Effector memory CD8-positive, alpha-beta T cell (primary cell): Measurements from ENCODE around the gene KRT7.
A peak's percentile ranks its signal among the peaks of the same experiment; 100 is the strongest.
"Not testable (repeated sequence)": the region's sequence is repeated elsewhere in the genome, so short reads cannot be mapped to it uniquely, and the experiment has no call there.

Experiments used
- ATAC-seq: fragments of 150-1000 bp; cut with Tn5 transposase; replicated peaks from 2 replicates; pipeline ENCODE4 v1.10.0; 2021; ENCODE audit warnings: mild to moderate bottlenecking, moderate library complexity
- DNase-seq, 3 experiments: peaks; one replicate each; pipeline ENCODE4 v3.0.0; 2021
- H3K27ac Mint-ChIP-seq, 2 donors: one replicate each; pipeline ENCODE4 v1.8.0; 2022; ENCODE audit warnings: mild to moderate bottlenecking in 2 of 2, mixed read lengths in 2 of 2, moderate library complexity in 2 of 2
- H3K27me3 Mint-ChIP-seq, 2 donors: one replicate each; pipeline ENCODE4 v1.8.0; 2022; ENCODE audit warnings: mixed read lengths in 2 of 2
- H3K36me3 Mint-ChIP-seq: one replicate; pipeline ENCODE4 v1.8.0; 2022; ENCODE audit warnings: mild to moderate bottlenecking, moderate library complexity, mixed read lengths; ENCODE audit not compliant: insufficient read depth
- H3K4me1 Mint-ChIP-seq, 2 donors: one replicate each; pipeline ENCODE4 v1.8.0; 2022; ENCODE audit warnings: low read depth in 2 of 2, mixed read lengths in 2 of 2
- H3K4me3 Mint-ChIP-seq, 2 donors: one replicate each; pipeline ENCODE4 v1.8.0; 2022; ENCODE audit warnings: mild to moderate bottlenecking in 2 of 2, mixed read lengths in 2 of 2, moderate library complexity in 2 of 2
- H3K9me3 Mint-ChIP-seq, 2 donors: one replicate each; pipeline ENCODE4 v1.8.0; 2022; ENCODE audit warnings: mixed read lengths in 2 of 2

KRT7 gene

DNA sequence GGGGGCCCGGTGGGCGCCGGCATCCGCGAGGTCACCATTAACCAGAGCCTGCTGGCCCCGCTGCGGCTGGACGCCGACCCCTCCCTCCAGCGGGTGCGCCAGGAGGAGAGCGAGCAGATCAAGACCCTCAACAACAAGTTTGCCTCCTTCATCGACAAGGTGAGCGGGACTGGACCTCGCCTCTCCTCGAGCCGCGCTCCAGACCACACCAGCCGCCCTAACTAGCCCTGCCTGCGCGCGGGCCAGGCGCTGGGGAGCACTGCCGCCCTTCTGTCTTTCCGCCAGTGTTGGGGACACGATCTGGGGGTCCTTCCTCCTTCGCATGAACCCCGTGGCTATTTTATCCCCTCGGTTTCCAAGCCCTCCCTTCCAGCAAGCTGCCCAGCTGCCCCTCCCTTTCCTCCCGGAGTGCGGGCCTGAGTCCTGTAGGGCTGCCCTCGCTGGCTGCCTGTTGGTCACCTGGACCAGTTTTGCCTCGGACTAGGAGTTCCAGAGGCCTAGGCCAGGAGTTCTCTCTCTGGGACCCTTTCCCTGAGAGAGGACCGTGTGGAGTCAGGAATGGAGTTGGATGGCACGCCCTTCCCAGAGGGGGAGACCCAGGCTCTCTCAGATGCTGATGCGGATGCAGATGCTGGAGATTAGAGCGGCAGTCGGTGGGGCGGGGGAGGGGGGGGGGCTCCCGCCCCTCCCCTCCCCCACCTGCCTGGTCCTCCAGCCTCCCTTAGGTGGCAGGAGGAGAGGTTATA lies 592 bp downstream of the KRT7 start:
- peaks cover 0 to 3% of the 10 kb centered on the region in 2 donors for H3K4me1 Mint-ChIP-seq
- no peak overlapping the region for H3K27ac Mint-ChIP-seq
- H3K27me3 Mint-ChIP-seq: peaks cover 58 to 74% of the 10 kb centered on the region in 2 donors
- no peaks in the 10 kb centered on the region for H3K9me3 Mint-ChIP-seq
- ATAC-seq (no peak), DNase-seq (no peak)
- no peaks in the 10 kb centered on the region for H3K36me3 Mint-ChIP-seq
- H3K4me3 Mint-ChIP-seq: no peak overlapping the region

DNA sequence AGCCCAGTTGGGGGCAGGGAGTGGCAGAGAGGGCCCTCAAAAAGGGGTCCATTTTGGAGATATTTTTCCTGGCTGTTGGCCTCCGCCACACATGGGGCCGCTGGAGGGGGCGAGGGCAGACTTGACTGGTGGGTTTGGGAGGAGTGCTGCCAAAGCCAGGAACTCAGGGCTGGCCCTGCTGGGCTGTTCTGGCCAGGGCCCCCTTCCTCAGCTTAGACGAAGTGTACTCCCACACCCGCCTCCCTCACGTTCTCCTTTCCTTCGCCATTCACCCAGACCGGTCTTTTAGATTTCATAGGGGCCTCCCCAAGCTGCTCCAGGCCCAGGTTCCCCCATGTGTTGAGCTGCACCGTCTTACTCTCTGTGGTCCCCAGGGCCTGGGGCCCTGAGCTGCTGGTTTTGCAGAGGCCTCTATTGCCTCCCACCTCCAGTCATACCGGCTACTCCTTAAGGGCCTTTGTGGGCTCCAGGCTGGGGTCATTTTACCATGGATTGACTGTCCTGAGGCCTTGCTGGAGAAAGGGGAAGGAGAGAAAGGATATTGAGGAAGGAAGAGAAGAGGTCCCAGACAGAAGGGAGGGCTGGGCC lies 1.3 kb downstream of the KRT7 start:
- peaks cover 53 to 74% of the 10 kb centered on the region in 2 donors for H3K27me3 Mint-ChIP-seq
- H3K27ac Mint-ChIP-seq: no peak overlapping the region
- DNase-seq (no peak), ATAC-seq (no peak)
- no peak overlapping the region for H3K4me3 Mint-ChIP-seq
- no peaks in the 10 kb centered on the region for H3K9me3 Mint-ChIP-seq
- H3K4me1 Mint-ChIP-seq: peaks cover 0 to 3% of the 10 kb centered on the region in 2 donors
- H3K36me3 Mint-ChIP-seq: no peaks in the 10 kb centered on the region

DNA sequence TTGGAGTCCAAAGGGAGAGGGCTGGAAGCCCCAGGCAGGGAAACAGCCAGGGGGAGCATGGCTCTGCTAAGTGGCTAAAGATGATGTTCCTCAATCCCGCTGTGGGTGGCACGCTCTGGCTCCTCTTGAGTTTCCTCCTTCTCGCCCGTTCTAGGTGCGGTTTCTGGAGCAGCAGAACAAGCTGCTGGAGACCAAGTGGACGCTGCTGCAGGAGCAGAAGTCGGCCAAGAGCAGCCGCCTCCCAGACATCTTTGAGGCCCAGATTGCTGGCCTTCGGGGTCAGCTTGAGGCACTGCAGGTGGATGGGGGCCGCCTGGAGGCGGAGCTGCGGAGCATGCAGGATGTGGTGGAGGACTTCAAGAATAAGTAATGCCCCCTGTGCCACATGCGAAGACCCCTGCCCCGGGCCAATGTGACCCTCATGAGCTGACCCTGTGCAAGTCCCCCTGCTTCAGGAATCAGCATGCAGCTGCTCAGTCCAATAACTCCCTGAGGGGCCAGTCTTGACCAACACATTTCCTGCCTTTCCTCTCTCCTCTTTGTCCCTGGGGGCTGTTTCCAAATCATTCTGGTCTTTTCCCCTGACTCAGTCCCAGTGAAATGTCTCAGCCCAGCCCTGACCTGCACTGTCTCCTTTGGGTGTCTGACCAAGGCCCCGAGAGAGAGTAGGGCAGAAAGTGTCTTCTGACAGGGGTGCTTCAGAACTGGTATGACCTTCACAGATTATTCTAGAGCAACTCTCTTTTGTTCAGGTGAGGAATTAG lies 2.1 kb downstream of the KRT7 start:
- Mint-ChIP-seq H3K27me3 (peaks cover 45 to 71% of the 10 kb centered on the region in 2 donors), H3K9me3 (no peaks in the 10 kb centered on the region), H3K4me3 (no peak overlapping the region), H3K4me1 (peaks cover 0 to 3% of the 10 kb centered on the region in 2 donors), H3K36me3 (no peaks in the 10 kb centered on the region), H3K27ac (no peak overlapping the region)
- no peak for DNase-seq
- ATAC-seq: no peak

DNA sequence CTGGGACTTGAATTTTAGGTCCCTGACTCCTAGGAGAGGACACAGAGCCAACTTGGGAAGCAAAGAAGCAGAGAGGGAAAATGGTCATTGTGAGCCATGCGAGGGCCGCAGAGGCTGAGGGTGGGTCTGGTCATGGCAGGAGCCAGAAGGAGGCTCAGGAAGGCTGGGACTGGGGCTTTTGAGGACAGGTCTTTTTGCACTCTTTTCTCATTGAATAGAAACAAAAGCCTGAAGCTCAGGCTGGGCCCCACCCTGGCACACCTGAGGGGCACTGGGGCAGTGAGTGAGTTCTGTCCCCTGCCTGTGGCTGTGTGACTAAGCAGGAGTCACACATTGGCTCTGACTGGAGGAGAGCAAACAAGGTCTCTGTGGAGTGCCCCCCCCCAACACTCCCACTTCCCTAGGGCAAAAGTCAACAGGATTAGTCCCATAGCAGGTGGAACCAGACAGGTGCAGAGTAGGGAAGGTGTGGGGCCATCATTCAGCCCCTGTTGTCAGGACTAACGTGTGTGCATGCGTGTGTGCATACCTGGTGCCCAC lies 2.8 kb downstream of the KRT7 start:
- peaks cover 38 to 64% of the 10 kb centered on the region in 2 donors for H3K27me3 Mint-ChIP-seq
- no peak for DNase-seq

DNA sequence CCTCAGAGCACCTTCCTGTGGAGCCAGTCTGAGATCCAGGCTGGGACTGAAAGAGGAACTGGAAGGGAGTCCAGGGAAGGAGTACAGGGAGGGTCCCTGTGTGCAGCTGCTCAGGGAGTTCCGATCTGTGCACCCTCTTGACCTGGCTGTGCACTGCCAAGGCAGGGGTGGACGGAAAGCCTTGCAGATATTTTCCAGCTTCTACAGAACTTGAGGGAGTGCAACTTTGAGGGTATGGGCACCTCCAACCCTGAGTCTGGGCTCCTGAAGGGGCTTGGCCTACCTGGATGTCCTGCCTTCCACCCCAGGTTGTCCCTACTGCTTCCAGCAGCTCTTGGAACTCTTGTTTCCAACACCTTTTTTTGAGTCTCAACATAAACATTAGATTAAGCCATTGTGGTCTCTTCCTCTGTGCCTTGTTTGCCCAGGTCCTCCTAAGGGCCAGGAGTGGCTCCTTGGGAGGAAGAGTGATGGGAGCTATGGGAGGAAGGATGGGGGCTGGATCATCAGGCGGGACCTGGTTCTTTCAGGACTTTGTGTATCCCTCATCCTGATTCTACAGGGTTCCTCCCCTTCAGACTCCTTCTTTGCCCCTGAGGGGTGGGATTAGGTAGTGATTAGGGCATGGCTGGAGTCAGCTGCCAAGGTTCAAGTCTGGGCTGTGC lies 3.5 kb downstream of the KRT7 start:
- peaks cover 31 to 64% of the 10 kb centered on the region in 2 donors for H3K27me3 Mint-ChIP-seq
- no peak overlapping the region for H3K4me3 Mint-ChIP-seq
- H3K27ac Mint-ChIP-seq: no peak overlapping the region
- H3K9me3 Mint-ChIP-seq: no peaks in the 10 kb centered on the region
- ATAC-seq: no peak
- peaks cover 0 to 3% of the 10 kb centered on the region in 2 donors for H3K4me1 Mint-ChIP-seq
- DNase-seq: no peak
- H3K36me3 Mint-ChIP-seq: no peaks in the 10 kb centered on the region

More for the DNA sequence above, 2.8 kb downstream of the KRT7 start:
- H3K4me1 Mint-ChIP-seq: peaks cover 0 to 3% of the 10 kb centered on the region in 2 donors
- H3K4me3 Mint-ChIP-seq: no peak overlapping the region
- H3K9me3 Mint-ChIP-seq: no peaks in the 10 kb centered on the region
- no peak overlapping the region for H3K27ac Mint-ChIP-seq
- ATAC-seq: no peak
- H3K36me3 Mint-ChIP-seq: no peaks in the 10 kb centered on the region

DNA sequence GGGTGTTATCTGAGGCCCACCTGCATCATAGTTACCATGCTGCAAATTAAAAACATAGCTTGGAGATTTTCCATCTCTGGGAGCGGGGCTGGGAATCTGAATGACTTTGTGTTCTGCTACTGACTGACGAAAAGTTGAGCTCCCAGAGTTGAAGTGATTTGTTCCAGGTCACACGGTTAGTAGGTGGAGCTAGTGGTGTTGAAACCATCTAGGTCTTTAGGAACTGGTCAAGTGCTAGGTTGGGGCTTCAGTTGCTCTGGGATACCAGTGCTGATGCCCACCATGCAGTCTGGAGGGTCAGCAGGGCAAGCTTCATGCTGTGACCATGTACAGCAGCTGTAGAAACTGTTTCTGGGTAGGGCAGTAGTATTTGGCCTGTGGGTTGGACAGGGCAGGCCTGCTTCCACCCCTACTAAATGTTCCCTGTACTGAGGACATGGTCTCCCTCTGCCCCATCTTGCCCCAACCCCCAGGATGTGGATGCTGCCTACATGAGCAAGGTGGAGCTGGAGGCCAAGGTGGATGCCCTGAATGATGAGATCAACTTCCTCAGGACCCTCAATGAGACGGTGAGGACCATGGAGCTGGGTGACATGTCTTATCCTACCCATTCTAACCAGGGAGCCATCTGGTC lies 5.3 kb downstream of the KRT7 start:
- no peak overlapping the region for H3K27ac Mint-ChIP-seq
- DNase-seq: no peak
- H3K27me3 Mint-ChIP-seq: peaks cover 20 to 57% of the 10 kb centered on the region in 2 donors
- H3K36me3 Mint-ChIP-seq: no peaks in the 10 kb centered on the region
- H3K4me1 Mint-ChIP-seq: peaks cover under 1 to 3% of the 10 kb centered on the region in 2 donors
- H3K9me3 Mint-ChIP-seq: no peaks in the 10 kb centered on the region
- no peak for ATAC-seq
- no peak overlapping the region for H3K4me3 Mint-ChIP-seq

DNA sequence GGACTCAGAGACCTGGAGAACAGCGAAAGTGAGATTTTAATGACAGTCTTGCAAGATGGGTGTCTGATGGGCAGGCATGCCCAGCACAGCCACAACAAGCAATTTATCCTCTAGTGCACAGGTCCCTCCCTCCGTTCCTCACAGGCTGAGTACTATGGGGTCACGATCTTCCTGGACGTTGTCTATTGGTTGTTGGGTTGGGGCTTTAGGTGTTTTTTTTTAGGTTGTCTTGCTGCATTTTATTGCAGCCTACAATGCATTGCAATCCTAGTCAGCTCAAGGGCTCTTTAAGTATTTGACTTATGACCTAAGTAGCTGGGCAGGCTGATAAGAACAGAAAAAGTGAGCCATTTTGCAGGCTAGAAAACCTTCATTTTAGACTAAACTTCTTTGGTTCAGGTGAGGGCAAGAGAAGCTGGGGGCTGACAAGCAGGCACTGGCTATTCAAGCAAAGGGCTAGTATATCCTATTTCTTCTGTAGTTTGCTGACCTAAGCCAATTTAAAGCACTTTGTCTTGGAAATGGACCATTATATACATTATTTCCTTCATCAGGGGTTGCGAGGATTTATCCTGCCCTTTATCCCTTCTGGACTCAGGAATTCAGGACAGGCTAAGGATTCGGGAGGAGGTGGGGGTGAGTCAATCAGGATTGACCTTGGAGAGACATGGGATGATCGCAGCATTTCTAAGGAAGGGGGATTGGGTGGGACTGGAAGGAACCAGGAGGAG lies 6.0 kb downstream of the KRT7 start:
- Mint-ChIP-seq H3K27ac (no peak overlapping the region), H3K27me3 (peaks cover 14 to 57% of the 10 kb centered on the region in 2 donors), H3K4me1 (peaks cover 7 to 8% of the 10 kb centered on the region in 2 donors), H3K9me3 (no peaks in the 10 kb centered on the region), H3K36me3 (no peaks in the 10 kb centered on the region), H3K4me3 (no peak overlapping the region)
- DNase-seq (no peak), ATAC-seq (no peak)

DNA sequence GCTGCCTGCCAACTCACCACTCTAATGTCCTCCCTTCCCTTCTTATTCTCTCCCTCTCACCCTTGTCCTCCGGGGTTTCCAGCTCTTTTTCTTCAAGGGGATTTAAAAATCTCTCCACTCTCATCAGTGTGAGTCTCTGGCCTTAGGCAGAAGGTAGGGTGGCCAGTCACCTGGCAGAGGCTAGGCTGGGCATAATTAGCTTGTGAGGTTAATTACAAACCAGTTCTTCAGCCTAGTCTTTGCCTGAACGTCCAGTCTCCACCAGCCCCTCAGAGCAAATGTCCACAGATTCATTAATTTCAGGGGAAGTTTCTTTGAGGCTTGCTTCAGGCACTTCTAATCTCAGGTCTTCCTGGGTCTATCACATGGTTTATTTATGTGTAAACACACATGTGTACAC lies 6.7 kb downstream of the KRT7 start:
- no peak overlapping the region for H3K27ac Mint-ChIP-seq
- H3K36me3 Mint-ChIP-seq: no peaks in the 10 kb centered on the region
- no peak for ATAC-seq
- H3K4me1 Mint-ChIP-seq: peaks cover 12% of the 10 kb centered on the region in 2 donors
- no peak overlapping the region for H3K4me3 Mint-ChIP-seq
- peaks cover 7 to 56% of the 10 kb centered on the region in 2 donors for H3K27me3 Mint-ChIP-seq
- no peak for DNase-seq
- H3K9me3 Mint-ChIP-seq: no peaks in the 10 kb centered on the region

DNA sequence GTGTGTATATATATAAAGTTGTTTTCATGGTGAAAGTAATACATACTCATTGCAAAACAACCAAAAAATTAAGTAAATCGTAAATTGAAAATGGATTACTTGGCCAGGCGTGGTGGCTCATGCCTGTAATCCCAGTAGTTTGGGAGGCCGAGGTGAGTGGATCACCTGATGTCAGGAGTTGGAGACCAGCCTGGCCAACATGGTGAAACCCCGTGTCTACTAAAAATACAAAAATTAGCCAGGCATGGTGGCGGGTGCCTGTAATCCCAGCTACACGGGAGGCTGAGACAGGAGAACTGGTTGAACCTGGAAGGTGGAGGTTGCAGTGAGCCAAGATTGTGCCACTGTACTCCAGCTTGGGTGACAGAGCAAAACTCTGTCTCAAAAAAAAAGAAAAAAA lies 7.2 kb downstream of the KRT7 start:
- not testable (repeated sequence) for H3K9me3 Mint-ChIP-seq, H3K4me3 Mint-ChIP-seq, ATAC-seq, H3K36me3 Mint-ChIP-seq, DNase-seq, H3K27ac Mint-ChIP-seq
- peaks cover 12% of the 10 kb centered on the region in 2 donors for H3K4me1 Mint-ChIP-seq
- peaks cover 6 to 56% of the 10 kb centered on the region in 2 donors for H3K27me3 Mint-ChIP-seq

DNA sequence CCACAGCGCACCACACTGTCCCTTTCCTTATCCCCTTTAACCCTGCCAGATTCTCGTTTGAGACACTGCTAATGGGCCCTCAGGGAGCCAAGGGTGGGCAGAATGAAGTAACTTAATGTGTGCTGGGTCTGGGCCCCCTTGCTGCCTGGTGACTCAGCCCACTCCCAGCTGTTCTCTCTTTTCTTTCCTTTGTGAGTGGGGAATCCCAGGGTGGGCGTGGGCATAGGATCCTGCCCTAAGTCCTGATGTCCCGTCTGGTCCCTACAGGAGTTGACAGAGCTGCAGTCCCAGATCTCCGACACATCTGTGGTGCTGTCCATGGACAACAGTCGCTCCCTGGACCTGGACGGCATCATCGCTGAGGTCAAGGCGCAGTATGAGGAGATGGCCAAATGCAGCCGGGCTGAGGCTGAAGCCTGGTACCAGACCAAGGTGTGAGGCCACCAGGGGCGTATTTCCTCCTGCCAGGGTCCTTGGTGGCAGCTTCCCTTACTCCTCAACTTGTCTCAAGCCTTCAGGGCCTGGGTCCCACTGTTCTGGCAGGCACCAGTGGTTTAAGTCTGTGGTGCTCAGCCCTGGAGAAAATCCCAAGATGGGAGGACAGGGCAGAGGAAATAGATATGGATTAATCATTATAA lies 8.3 kb downstream of the KRT7 start:
- Mint-ChIP-seq H3K27ac (no peak overlapping the region), H3K9me3 (no peaks in the 10 kb centered on the region), H3K36me3 (no peaks in the 10 kb centered on the region), H3K27me3 (peaks cover 0 to 59% of the 10 kb centered on the region in 2 donors), H3K4me3 (no peak overlapping the region), H3K4me1 (peaks cover 12% of the 10 kb centered on the region in 2 donors)
- DNase-seq: no peak
- no peak for ATAC-seq

DNA sequence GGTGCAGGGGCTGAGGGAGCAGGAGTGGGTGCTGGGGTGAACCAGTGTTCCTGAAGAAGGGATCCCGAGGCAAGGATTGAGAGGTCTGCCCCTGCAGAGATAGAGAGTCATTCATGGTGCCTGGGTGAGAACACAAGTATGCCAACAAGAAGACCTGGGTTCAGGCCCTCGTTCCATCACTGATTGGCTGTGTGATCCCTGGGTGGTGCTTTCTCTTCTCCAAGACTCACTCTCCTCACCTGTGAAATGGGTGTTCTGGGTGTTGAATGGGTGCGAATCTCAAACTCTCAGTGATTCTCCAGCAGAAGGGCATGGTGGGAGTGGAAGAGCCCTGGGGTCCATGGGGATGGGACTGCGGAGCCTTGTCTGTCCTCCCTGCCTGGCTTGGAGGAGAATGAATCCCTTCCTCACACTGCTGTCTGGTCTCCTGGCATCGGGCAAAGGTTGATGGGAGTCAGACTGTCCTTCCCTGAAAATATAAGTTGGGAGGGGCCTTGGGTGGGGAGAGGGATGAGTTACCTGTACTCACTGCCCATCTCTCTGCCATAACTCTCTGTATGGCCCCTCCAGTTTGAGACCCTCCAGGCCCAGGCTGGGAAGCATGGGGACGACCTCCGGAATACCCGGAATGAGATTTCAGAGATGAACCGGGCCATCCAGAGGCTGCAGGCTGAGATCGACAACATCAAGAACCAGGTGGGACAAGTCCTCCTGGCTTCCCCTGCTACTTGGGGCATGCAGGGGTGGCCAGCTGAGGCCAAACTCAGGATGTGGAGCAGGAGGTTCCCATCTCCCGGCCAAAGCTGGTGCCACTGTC lies 9.6 kb downstream of the KRT7 start:
- Mint-ChIP-seq H3K4me1 (peaks cover 12% of the 10 kb centered on the region in 2 donors), H3K27me3 (peaks cover under 1 to 70% of the 10 kb centered on the region in 2 donors)

More for the DNA sequence above, 9.6 kb downstream of the KRT7 start:
- ATAC-seq: no peak
- H3K4me3 Mint-ChIP-seq: no peak overlapping the region
- H3K9me3 Mint-ChIP-seq: no peaks in the 10 kb centered on the region
- peak overlapping the region in 1 of 2 donors; percentile 35 for H3K27ac Mint-ChIP-seq
- no peak for DNase-seq
- H3K36me3 Mint-ChIP-seq: no peaks in the 10 kb centered on the region
